ENCODE measurements around the gene INTS11. TPM values are rescaled to one million over a fixed set of nuclear protein-coding genes. Genes with fewer than 3 reads are reported as not detected.

Gene INTS11
- total and polyA plus RNA-seq, 2 donors (not counting 1 experiment from before 2014, with no cell fraction given) = 149 to 245 TPM

DNA sequence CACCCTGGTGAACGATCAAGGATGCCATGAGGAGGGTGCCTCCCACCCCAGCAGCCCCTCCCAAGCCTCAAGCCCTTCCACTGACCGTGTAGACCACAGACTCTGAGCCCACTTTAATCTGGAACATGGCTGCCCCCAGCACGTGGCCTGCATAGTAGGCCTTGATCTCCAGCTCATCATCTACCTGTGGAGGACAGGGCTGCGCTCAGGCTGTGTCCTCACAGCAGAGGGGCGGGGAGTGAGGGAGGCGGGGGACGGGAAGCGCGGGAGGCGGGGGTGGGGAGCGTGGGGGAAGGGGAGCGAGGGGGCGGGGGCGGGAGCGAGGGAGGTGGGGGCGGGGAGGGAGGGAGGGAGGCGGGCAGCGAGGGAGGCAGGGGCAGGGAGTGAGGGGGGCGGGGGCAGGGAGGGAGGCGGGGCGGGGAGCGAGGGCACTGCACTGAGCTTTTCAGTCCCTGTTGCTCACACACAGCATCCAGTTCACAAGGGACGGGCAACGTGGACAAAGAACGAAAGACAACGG, 9.0 kb downstream of the INTS11 start:
- Histone ChIP-seq H3K9ac (ENCODE audit: low read length) (no peak overlapping the region), H4K20me1 (ENCODE audit: control insufficient read depth, insufficient read depth, low read length, poor library complexity, severe bottlenecking) (peaks cover 19% of the 10 kb centered on the region), H3K27ac (ENCODE audit: low read length in 2 of 2) (no peak overlapping the region), H3K36me3 (replicated peaks in 1 of 2; ENCODE audit: control extremely low read depth in 1 of 2, control insufficient read depth in 1 of 2, extremely low read depth in 1 of 2, insufficient read depth in 2 of 2, low read length in 1 of 2) (peaks cover 0 to 55% of the 10 kb centered on the region in 2 experiments), H3K4me1 (ENCODE audit: control insufficient read depth in 2 of 2, insufficient read depth in 2 of 2, low read length in 2 of 2) (no peaks in the 10 kb centered on the region), H3K4me2 (replicated peaks; ENCODE audit: low read depth, low read length, poor library complexity, severe bottlenecking) (no peak overlapping the region), H3K79me2 (ENCODE audit: control insufficient read depth, insufficient read depth, low read length) (peaks cover 20% of the 10 kb centered on the region), H2AFZ (ENCODE audit: insufficient read depth, low read depth, low read length, poor library complexity, severe bottlenecking) (no peak overlapping the region), H3K27me3 (replicated peaks in 1 of 4; ENCODE audit: control extremely low read depth in 1 of 4, control insufficient read depth in 3 of 4, insufficient read depth in 4 of 4, low read length in 3 of 4) (no peaks in the 10 kb centered on the region), H3K9me3 (ENCODE audit: control extremely low read depth in 1 of 3, control insufficient read depth in 2 of 3, insufficient read depth in 1 of 3, low read length in 2 of 3) (no peaks in the 10 kb centered on the region), H3K4me3 (ENCODE audit: control extremely low read depth in 1 of 5, extremely low read depth in 1 of 5, insufficient read depth in 1 of 5, low read depth in 2 of 5, low read length in 4 of 5) (no peak overlapping the region)
- Mint-ChIP-seq H3K27ac (no peak overlapping the region), H3K4me3 (no peak overlapping the region), H3K4me1 (peaks cover 2% of the 10 kb centered on the region), H3K27me3 (no peaks in the 10 kb centered on the region), H3K9me3 (ENCODE audit: insufficient read depth) (no peaks in the 10 kb centered on the region)
- DNase-seq = no peak
- CTCF ChIA-PET = no interaction called here
- no peak for ATAC-seq (ENCODE audit: low read depth)
- 92% methylated on average over 6 of the region's 26 CpGs for WGBS (ENCODE audit: insufficient coverage)
- TF ChIP-seq, protein P1, sequence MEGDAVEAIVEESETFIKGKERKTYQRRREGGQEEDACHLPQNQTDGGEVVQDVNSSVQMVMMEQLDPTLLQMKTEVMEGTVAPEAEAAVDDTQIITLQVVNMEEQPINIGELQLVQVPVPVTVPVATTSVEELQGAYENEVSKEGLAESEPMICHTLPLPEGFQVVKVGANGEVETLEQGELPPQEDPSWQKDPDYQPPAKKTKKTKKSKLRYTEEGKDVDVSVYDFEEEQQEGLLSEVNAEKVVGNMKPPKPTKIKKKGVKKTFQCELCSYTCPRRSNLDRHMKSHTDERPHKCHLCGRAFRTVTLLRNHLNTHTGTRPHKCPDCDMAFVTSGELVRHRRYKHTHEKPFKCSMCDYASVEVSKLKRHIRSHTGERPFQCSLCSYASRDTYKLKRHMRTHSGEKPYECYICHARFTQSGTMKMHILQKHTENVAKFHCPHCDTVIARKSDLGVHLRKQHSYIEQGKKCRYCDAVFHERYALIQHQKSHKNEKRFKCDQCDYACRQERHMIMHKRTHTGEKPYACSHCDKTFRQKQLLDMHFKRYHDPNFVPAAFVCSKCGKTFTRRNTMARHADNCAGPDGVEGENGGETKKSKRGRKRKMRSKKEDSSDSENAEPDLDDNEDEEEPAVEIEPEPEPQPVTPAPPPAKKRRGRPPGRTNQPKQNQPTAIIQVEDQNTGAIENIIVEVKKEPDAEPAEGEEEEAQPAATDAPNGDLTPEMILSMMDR (IDR thresholded peaks at IDR 0.05) = no peak
- TF ChIP-seq EZH2 (IDR thresholded peaks at IDR 0.05; ENCODE audit: borderline replicate concordance, insufficient read depth, low read depth, low read length, poor library complexity, severe bottlenecking) = no peak
- intact Hi-C loops (cut with micrococcal nuclease) = no loop called here
- POLR2A ChIA-PET = no interaction called here

DNA sequence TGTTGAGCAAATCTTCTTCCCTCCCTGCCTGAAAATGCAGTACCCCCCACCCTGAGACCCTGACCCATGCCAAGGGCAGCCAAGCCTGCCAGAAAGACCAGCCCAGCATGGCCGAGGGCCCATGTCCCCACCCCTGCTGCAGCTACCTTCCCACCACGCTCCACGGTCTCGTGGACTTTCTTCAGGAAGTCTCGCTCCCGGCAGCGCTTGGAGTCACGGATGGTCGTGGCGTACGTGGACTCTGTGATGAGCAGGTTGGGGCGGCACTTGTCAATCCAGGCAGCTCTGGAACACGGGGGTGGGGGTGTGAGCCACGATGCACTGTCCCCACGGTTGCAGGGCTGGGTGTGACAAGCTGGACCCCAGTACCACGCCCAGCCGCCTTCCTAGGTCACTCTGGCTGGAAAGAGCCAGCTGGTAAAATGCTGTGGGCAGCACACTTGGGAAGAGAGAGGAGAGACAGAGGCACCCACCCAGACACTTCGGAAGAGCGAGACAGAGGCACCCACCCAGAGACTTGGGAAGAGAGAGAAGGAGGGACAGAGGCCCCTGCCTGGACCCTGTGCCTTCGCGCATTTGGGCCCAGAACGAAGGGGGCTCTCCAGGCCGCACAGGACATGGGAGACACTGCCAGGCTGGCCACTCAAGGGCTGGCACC, 9.7 kb downstream of the INTS11 start:
- TF ChIP-seq EZH2 (IDR thresholded peaks at IDR 0.05; ENCODE audit: borderline replicate concordance, insufficient read depth, low read depth, low read length, poor library complexity, severe bottlenecking) = no peak
- TF ChIP-seq, protein P1 (IDR thresholded peaks at IDR 0.05) = no peak
- Histone ChIP-seq H3K4me1 (ENCODE audit: control insufficient read depth in 2 of 2, insufficient read depth in 2 of 2, low read length in 2 of 2) (peaks cover 0 to under 1% of the 10 kb centered on the region in 2 donors), H3K36me3 (replicated peaks in 1 of 2; ENCODE audit: control extremely low read depth in 1 of 2, control insufficient read depth in 1 of 2, extremely low read depth in 1 of 2, insufficient read depth in 2 of 2, low read length in 1 of 2) (peaks cover 0 to 50% of the 10 kb centered on the region in 2 experiments), H3K9ac (ENCODE audit: low read length) (no peak overlapping the region), H4K20me1 (ENCODE audit: control insufficient read depth, insufficient read depth, low read length, poor library complexity, severe bottlenecking) (peaks cover 18% of the 10 kb centered on the region), H3K79me2 (ENCODE audit: control insufficient read depth, insufficient read depth, low read length) (peaks cover 13% of the 10 kb centered on the region), H3K27ac (ENCODE audit: low read length in 2 of 2) (no peak overlapping the region), H2AFZ (ENCODE audit: insufficient read depth, low read depth, low read length, poor library complexity, severe bottlenecking) (no peak overlapping the region), H3K4me2 (replicated peaks; ENCODE audit: low read depth, low read length, poor library complexity, severe bottlenecking) (no peak overlapping the region), H3K27me3 (replicated peaks in 1 of 4; ENCODE audit: control extremely low read depth in 1 of 4, control insufficient read depth in 3 of 4, insufficient read depth in 4 of 4, low read length in 3 of 4) (no peaks in the 10 kb centered on the region), H3K9me3 (ENCODE audit: control extremely low read depth in 1 of 3, control insufficient read depth in 2 of 3, insufficient read depth in 1 of 3, low read length in 2 of 3) (no peaks in the 10 kb centered on the region), H3K4me3 (ENCODE audit: control extremely low read depth in 1 of 5, extremely low read depth in 1 of 5, insufficient read depth in 1 of 5, low read depth in 2 of 5, low read length in 4 of 5) (no peak overlapping the region)
- Mint-ChIP-seq H3K9me3 (ENCODE audit: insufficient read depth) (no peaks in the 10 kb centered on the region), H3K27ac (no peak overlapping the region), H3K4me1 (no peaks in the 10 kb centered on the region), H3K27me3 (no peaks in the 10 kb centered on the region), H3K4me3 (no peak overlapping the region)
- intact Hi-C loops (cut with micrococcal nuclease) = no loop called here
- DNase-seq (no peak), ATAC-seq (ENCODE audit: low read depth) (no peak)
- POLR2A ChIA-PET = no interaction called here
- 97% methylated on average over 19 of the region's 23 CpGs for WGBS (ENCODE audit: insufficient coverage)
- CTCF ChIA-PET = no interaction called here
